HUES6 (cell line): ENCODE results near the gene NAA11.

ENCODE experiments used
- H3K27ac ChIP-seq: 2 replicates; pipeline ENCODE4 v1.7.0; 2013; ENCODE audit warnings: low read depth, mild to moderate bottlenecking, low read length, inconsistent platforms
- H3K27me3 ChIP-seq: 2 replicates; pipeline ENCODE4 v1.6.1; 2013; ENCODE audit warnings: low read length; ENCODE audit not compliant: control insufficient read depth, insufficient read depth
- H3K36me3 ChIP-seq: 2 replicates; pipeline ENCODE4 v1.6.1; 2013; ENCODE audit warnings: low read length; ENCODE audit not compliant: control insufficient read depth, insufficient read depth
- H3K4me1 ChIP-seq: 2 replicates; pipeline ENCODE4 v1.6.1; 2013; ENCODE audit warnings: low read length; ENCODE audit not compliant: control insufficient read depth, insufficient read depth
- H3K4me3 ChIP-seq: 2 replicates; pipeline ENCODE4 v1.5.1; 2013; ENCODE audit warnings: low read depth, low read length
- H3K9ac ChIP-seq: one replicate; pipeline ENCODE4 v1.6.1; 2013; ENCODE audit warnings: mild to moderate bottlenecking, low read length
- H3K9me3 ChIP-seq: 2 replicates; pipeline ENCODE4 v1.6.1; 2013; ENCODE audit warnings: low read depth, low read length; ENCODE audit not compliant: control insufficient read depth, insufficient read depth

Gene NAA11

DNA sequence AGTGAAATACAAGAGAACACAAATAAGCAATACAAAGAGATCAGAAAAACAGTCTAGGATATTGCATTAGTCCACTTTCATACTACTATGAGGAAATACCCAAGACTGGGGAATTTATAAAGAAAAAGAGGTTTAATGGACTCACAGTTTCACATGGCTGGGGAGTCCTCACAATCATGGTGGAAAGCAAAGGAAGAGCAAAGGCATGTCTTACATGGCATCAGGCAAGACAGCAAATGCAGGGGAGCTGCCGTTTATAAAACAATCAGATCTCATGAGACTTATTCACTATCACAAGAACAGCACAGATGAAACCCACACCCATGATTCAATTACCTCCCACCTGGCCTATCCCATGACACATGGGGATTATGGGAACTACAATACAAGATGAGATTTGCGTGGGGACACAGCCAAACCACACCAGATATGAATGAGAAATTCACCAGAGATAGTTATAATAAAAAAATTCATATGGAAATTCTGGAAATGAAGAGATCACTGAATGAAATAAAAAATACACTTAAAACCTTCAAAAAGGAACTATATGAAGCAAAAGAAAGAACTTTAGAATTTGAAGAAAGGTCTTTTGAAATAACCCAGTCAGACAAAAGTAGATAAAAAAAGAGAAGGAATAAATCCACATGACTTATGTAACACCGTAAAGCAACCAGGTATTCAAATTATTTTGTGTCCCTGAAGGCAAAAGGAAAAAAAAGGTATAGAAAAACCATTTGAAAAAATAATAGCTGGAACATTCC, 16.2 kb upstream of the NAA11 start:
- H3K36me3 ChIP-seq = no peaks in the 10 kb centered on the region
- H3K27ac ChIP-seq = no peak overlapping the region
- H3K27me3 ChIP-seq = no peaks in the 10 kb centered on the region
- H3K4me3 ChIP-seq = no peak overlapping the region
- peaks cover 7% of the 10 kb centered on the region; the same call in 1 of the 2 replicates for H3K9me3 ChIP-seq
- no peak overlapping the region for H3K9ac ChIP-seq
- H3K4me1 ChIP-seq = no peaks in the 10 kb centered on the region

DNA sequence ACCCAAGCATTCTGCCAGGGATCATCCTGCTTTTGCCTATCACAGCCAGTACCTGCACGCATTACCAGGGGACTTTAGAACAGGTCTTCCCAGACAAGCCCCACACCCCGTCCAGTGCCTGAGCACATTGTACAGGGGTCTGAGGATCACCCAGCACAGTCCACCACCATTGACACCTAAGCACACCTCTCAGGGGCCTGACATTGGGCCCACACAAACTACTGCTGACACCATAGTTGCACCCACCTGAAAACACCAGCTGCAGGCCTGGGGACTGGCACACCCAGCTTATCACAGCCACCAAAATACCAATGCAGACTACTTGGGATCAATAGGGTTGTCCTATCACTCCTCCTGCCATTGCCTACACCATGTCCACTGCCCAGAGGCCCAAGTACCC, 14.7 kb upstream of the NAA11 start:
- Histone ChIP-seq H3K4me1 (no peaks in the 10 kb centered on the region), H3K9me3 (0 out of 2 replicates have a peak, but pooled peaks cover 3% of the 10 kb centered on the region), H3K36me3 (no peaks in the 10 kb centered on the region), H3K4me3 (no peak overlapping the region), H3K9ac (no peak overlapping the region), H3K27me3 (no peaks in the 10 kb centered on the region), H3K27ac (no peak overlapping the region)

DNA sequence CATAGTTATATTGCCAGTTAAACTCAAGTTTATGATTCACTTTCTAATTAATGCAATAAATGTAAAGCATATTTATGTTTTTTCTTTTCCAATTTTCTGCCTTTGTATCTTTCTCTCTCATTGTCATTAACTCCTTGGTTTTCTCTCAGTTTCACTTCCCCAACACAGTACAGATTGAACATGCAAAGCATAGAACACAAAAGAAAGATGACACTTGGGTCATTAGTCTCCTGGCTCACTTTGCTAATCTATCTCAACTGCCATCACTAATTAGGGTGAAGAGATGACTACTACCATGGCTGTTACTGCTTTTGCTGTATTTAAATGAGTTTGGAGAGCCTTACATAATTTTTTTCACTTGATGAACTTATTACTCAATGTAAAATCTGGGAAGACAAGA, 12.3 kb upstream of the NAA11 start:
- Histone ChIP-seq H3K4me3 (no peak overlapping the region), H3K9ac (no peak overlapping the region), H3K4me1 (no peaks in the 10 kb centered on the region), H3K9me3 (0 out of 2 replicates have a peak, but pooled peaks cover 3% of the 10 kb centered on the region), H3K27ac (no peak overlapping the region), H3K36me3 (no peaks in the 10 kb centered on the region), H3K27me3 (no peaks in the 10 kb centered on the region)

- no peaks in the 10 kb centered on the region for H3K36me3 ChIP-seq
- no peaks in the 10 kb centered on the region for H3K4me1 ChIP-seq
- H3K4me3 ChIP-seq = no peak overlapping the region
- H3K27ac ChIP-seq = no peak overlapping the region
- H3K27me3 ChIP-seq = no peaks in the 10 kb centered on the region
- no peaks in the 10 kb centered on the region for H3K9me3 ChIP-seq
- H3K9ac ChIP-seq = no peak overlapping the region
Observed at GRCh38 chr4:79334783-79335182, 8.9 kb upstream of the NAA11 start.

GRCh38 chr4:79334341-79334740, 8.5 kb upstream of the NAA11 start:
- Histone ChIP-seq H3K27me3 (no peaks in the 10 kb centered on the region), H3K9me3 (no peaks in the 10 kb centered on the region), H3K4me3 (no peak overlapping the region), H3K27ac (no peak overlapping the region), H3K9ac (no peak overlapping the region), H3K4me1 (no peaks in the 10 kb centered on the region), H3K36me3 (no peaks in the 10 kb centered on the region)

DNA sequence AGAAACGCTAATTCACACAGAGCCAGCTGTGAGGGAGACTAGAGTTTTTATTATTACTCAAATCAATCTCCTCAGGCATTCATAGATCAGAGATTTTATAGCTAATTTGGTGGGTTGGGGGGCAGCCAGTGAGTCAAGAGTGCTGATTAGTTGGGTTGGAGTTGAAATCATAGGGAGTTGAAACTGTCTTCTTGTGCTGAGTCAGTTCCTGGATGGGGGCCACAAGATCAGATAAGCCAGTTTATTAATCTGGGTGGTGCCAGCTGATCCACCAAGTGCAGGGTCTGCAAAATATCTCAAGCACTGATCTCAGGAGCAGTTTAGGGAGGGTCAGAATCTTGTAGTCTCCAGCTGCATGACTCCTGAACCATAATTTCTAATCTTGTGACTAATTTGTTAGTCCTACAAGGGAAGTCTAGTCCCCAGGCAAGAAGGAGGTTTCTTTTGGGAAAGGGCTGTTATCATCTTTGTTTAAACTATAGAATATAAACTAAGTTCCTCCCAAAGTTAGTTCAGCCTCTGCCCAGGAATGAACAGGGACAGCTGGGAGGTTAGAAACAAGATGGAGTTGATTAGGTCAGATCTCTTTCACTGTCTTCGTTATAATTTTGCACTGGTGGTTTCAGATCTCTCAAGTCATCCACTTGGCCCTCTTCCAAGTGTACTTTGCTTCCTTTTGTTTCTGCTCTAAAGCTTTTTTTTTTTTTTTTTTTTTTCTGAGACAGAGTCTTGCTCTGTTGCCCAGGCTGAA, 5.4 kb upstream of the NAA11 start:
- no peaks in the 10 kb centered on the region for H3K9me3 ChIP-seq
- H3K27me3 ChIP-seq = no peaks in the 10 kb centered on the region
- no peak overlapping the region for H3K27ac ChIP-seq
- H3K4me1 ChIP-seq = no peaks in the 10 kb centered on the region
- no peak overlapping the region for H3K4me3 ChIP-seq
- H3K36me3 ChIP-seq = no peaks in the 10 kb centered on the region
- H3K9ac ChIP-seq = no peak overlapping the region

GRCh38 chr4:79330720-79331119, 4.9 kb upstream of the NAA11 start:
- no peaks in the 10 kb centered on the region for H3K4me1 ChIP-seq
- no peak overlapping the region for H3K27ac ChIP-seq
- no peaks in the 10 kb centered on the region for H3K36me3 ChIP-seq
- no peak overlapping the region for H3K4me3 ChIP-seq
- H3K9me3 ChIP-seq = no peaks in the 10 kb centered on the region
- H3K9ac ChIP-seq = no peak overlapping the region
- no peaks in the 10 kb centered on the region for H3K27me3 ChIP-seq

DNA sequence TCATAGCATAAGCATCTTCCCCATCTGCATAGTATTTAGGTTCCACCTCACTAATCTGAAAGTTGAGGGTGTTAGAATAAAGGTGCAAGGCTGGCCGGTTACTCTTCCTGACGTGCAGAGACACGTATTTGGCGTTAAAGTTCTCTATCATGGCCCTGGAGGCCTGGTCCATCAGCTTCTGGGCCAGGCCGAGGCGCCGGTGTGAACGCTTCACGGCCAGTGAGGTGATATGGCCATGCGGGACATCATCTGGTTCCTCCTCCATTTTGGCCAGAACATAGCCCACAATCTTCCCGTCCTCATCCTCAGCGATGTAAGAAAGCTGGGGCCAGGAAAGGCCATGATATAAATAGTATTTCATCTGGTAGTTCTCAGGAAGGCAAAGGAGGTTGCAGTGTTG, 425 bp downstream of the NAA11 start:
- no peaks in the 10 kb centered on the region for H3K27me3 ChIP-seq
- H3K4me1 ChIP-seq = no peaks in the 10 kb centered on the region
- H3K9ac ChIP-seq = no peak overlapping the region

DNA sequence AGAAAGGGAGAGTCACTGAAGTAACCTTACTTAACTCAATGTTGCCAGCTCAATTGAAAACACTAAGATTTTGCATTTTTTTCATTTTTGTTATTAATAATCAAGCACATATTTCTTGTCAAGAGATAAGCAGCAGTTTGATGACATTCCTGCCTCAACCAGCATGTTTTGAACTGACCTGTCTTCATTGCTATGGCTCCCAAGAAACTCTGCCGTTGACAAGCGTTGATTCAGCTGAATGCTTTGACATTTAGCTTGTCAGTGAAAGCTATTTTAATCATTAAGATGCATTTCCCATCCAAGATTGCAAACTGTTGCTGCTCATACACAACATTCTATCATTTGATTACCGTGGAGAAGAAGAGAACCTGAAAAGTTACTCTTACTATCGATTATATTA, 5.9 kb downstream of the NAA11 start:
- Histone ChIP-seq H3K4me3 (no peak overlapping the region), H3K9me3 (no peaks in the 10 kb centered on the region), H3K27ac (no peak overlapping the region), H3K9ac (no peak overlapping the region), H3K36me3 (no peaks in the 10 kb centered on the region), H3K27me3 (no peaks in the 10 kb centered on the region), H3K4me1 (no peaks in the 10 kb centered on the region)

More for the DNA sequence above, 425 bp downstream of the NAA11 start:
- Histone ChIP-seq H3K4me3 (no peak overlapping the region), H3K36me3 (no peaks in the 10 kb centered on the region), H3K27ac (no peak overlapping the region), H3K9me3 (no peaks in the 10 kb centered on the region)

GRCh38 chr4:79317711-79318110, 8.2 kb downstream of the NAA11 start:
- no peak overlapping the region for H3K4me3 ChIP-seq
- no peaks in the 10 kb centered on the region for H3K27me3 ChIP-seq
- no peaks in the 10 kb centered on the region for H3K4me1 ChIP-seq
- no peak overlapping the region for H3K9ac ChIP-seq
- no peak overlapping the region for H3K27ac ChIP-seq
- H3K9me3 ChIP-seq = no peaks in the 10 kb centered on the region
- H3K36me3 ChIP-seq = no peaks in the 10 kb centered on the region

DNA sequence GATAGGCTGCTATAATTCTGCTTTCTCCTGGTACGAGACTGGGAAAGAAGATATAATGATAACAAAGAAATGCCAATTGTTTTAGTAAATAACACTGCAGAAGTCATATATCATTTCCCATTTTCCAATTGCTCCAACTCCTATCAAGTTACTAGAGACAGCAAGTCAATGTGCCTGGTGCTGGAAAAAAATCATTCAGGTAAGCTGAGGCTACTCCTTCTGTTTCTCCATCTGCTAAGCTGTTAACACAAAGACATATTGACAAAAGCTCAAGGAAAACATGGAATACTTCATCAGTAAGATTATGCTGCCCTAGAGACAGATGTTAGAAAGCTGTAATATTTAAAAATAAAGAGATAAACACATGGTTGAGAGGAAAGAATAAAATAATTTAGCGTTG, 10.0 kb downstream of the NAA11 start:
- H3K4me3 ChIP-seq = no peak overlapping the region
- H3K27ac ChIP-seq = no peak overlapping the region
- no peaks in the 10 kb centered on the region for H3K36me3 ChIP-seq
- no peaks in the 10 kb centered on the region for H3K4me1 ChIP-seq
- no peaks in the 10 kb centered on the region for H3K9me3 ChIP-seq
- H3K9ac ChIP-seq = no peak overlapping the region
- no peaks in the 10 kb centered on the region for H3K27me3 ChIP-seq
